Measurements from ENCODE around the gene IQGAP2. TPM values are rescaled to one million over a fixed set of nuclear protein-coding genes. Genes with fewer than 3 reads are reported as not detected.

The IQGAP2 gene
- total and polyA plus RNA-seq, 2 donors from 2014 or later, result 23.2 to 35.8 TPM

- no peak for TF ChIP-seq CTCF (IDR thresholded peaks at IDR 0.05; ENCODE audit: borderline replicate concordance, extremely low read depth, insufficient read depth)
- no peak overlapping the region for H3K4me3 ChIP-seq (ENCODE audit: low read length in 3 of 3)
- DNase-seq (no peak), FAIRE-seq (no peak)
- no peaks in the 10 kb centered on the region for H3K27me3 ChIP-seq (ENCODE audit: control insufficient read depth, insufficient read depth, low read length)
- H3K36me3 ChIP-seq (ENCODE audit: control insufficient read depth in 2 of 3, insufficient read depth in 3 of 3, low read length in 3 of 3), result no peaks in the 10 kb centered on the region
- intact Hi-C loops (cut with DNase I), result no loop called here
- peaks cover 0 to 3% (median 0%) of the 10 kb centered on the region in 3 donors for H3K4me1 ChIP-seq (ENCODE audit: control insufficient read depth in 2 of 3, insufficient read depth in 2 of 3, low read depth in 1 of 3, low read length in 3 of 3)
- H3K9me3 ChIP-seq (ENCODE audit: control insufficient read depth in 2 of 3, insufficient read depth in 1 of 3, low read length in 3 of 3), result no peaks in the 10 kb centered on the region
- no peak overlapping the region for H3K27ac ChIP-seq (ENCODE audit: low read depth in 2 of 2, low read length in 2 of 2)
- no peak overlapping the region for H3K9ac ChIP-seq (ENCODE audit: low read length in 3 of 3)
Observed at GRCh38 chr5:76388791-76389512, 14.1 kb upstream of the IQGAP2 start.

- Histone ChIP-seq H3K9me3 (ENCODE audit: control insufficient read depth in 2 of 3, insufficient read depth in 1 of 3, low read length in 3 of 3) (no peaks in the 10 kb centered on the region), H3K27ac (ENCODE audit: low read depth in 2 of 2, low read length in 2 of 2) (no peak overlapping the region), H3K4me1 (ENCODE audit: control insufficient read depth in 2 of 3, insufficient read depth in 2 of 3, low read depth in 1 of 3, low read length in 3 of 3) (peaks cover 0 to 3% (median 0%) of the 10 kb centered on the region in 3 donors), H3K4me3 (ENCODE audit: low read length in 3 of 3) (no peak overlapping the region), H3K27me3 (ENCODE audit: control insufficient read depth, insufficient read depth, low read length) (no peaks in the 10 kb centered on the region), H3K9ac (ENCODE audit: low read length in 3 of 3) (no peak overlapping the region), H3K36me3 (ENCODE audit: control insufficient read depth in 2 of 3, insufficient read depth in 3 of 3, low read length in 3 of 3) (no peaks in the 10 kb centered on the region)
- TF ChIP-seq CTCF (IDR thresholded peaks at IDR 0.05; ENCODE audit: borderline replicate concordance, extremely low read depth, insufficient read depth), result no peak
- DNase-seq, result peak in 1 of 5 donors; percentile 21
- FAIRE-seq, result no peak
- intact Hi-C loops (cut with DNase I), result no loop called here
Observed at GRCh38 chr5:76389513-76390154, 13.5 kb upstream of the IQGAP2 start.

GRCh38 chr5:76391014-76391413 lies 12.1 kb upstream of the IQGAP2 start:
- Histone ChIP-seq H3K4me3 (ENCODE audit: low read length in 3 of 3) (no peak overlapping the region), H3K4me1 (ENCODE audit: control insufficient read depth in 2 of 3, insufficient read depth in 2 of 3, low read depth in 1 of 3, low read length in 3 of 3) (peaks cover 0 to 3% (median 0%) of the 10 kb centered on the region in 3 donors), H3K27ac (ENCODE audit: low read depth in 2 of 2, low read length in 2 of 2) (no peak overlapping the region), H3K27me3 (ENCODE audit: control insufficient read depth, insufficient read depth, low read length) (no peaks in the 10 kb centered on the region), H3K9ac (ENCODE audit: low read length in 3 of 3) (no peak overlapping the region), H3K36me3 (ENCODE audit: control insufficient read depth in 2 of 3, insufficient read depth in 3 of 3, low read length in 3 of 3) (no peaks in the 10 kb centered on the region), H3K9me3 (ENCODE audit: control insufficient read depth in 2 of 3, insufficient read depth in 1 of 3, low read length in 3 of 3) (no peaks in the 10 kb centered on the region)
- TF ChIP-seq CTCF (IDR thresholded peaks at IDR 0.05; ENCODE audit: borderline replicate concordance, extremely low read depth, insufficient read depth), result no peak
- intact Hi-C loops (cut with DNase I), result no loop called here
- no peak for FAIRE-seq
- DNase-seq, result no peak

All from kidney (tissue), 14 donors.